Panc1 (cell line): ENCODE data around the gene TXNRD1. TPM values are rescaled to one million over a fixed set of nuclear protein-coding genes. Genes with fewer than 3 reads are reported as not detected.

Experiments used
- ATAC-seq: fragments of 200-7000 bp; cut with Tn5 transposase; 2 replicates; pipeline ENCODE4 v1.9.1; 2020; ENCODE audit warnings: mild to moderate bottlenecking, moderate library complexity
- BruUV-seq: library from RNA; stranded (reverse); fragments of 400-500 nt; replicated peaks from 2 replicates; lab custom pipeline; 2021; lab: Mats Ljungman, UMichigan
- CTCF ChIA-PET: fragments of 300-600 bp; sonication (Branson Sonifier 250); formaldehyde crosslinking; loops from one replicate; lab custom pipeline; 2022; ENCODE audit warnings: antibody characterized with exemption; lab: Charles Lee
- POLR2A ChIA-PET: fragments of 300-600 bp; sonication (Branson Sonifier 250); formaldehyde crosslinking; loops from one replicate; lab custom pipeline; 2022; ENCODE audit warnings: antibody characterized with exemption; lab: Charles Lee
- DNase-seq: peaks from one replicate; pipeline ENCODE4 v3.0.0-alpha.2; 2010; ENCODE audit warnings: low read depth, low spot score
- H3K27ac ChIP-seq: 2 replicates; pipeline ENCODE4 v1.5.1; 2011; ENCODE audit warnings: mild to moderate bottlenecking, low read length, inconsistent platforms
- H3K27me3 ChIP-seq: fragments of 200-500 bp; sonication (Bioruptor generic); 2 replicates; pipeline ENCODE4 v1.6.0; 2014; ENCODE audit warnings: low read length, inconsistent platforms; ENCODE audit not compliant: control insufficient read depth, insufficient read depth
- H3K36me3 ChIP-seq: fragments of 200-500 bp; sonication (Bioruptor generic); 2 replicates; pipeline ENCODE4 v1.5.1; 2014; ENCODE audit warnings: inconsistent platforms, mild to moderate bottlenecking, low read length, moderate library complexity; ENCODE audit not compliant: control insufficient read depth, insufficient read depth
- H3K4me1 ChIP-seq: 2 replicates; pipeline ENCODE4 v1.5.1; 2011; ENCODE audit warnings: inconsistent platforms, mild to moderate bottlenecking, low read length, moderate library complexity; ENCODE audit not compliant: control insufficient read depth, insufficient read depth
- H3K4me3 ChIP-seq, 2 experiments: 2 replicates each; pipeline ENCODE4 v1.5.1; 2011 to 2012; ENCODE audit warnings: low read depth in 2 of 2, low read length in 2 of 2, mild to moderate bottlenecking in 2 of 2, inconsistent platforms in 1 of 2, moderate library complexity in 1 of 2
- H3K9me3 ChIP-seq: fragments of 200-500 bp; sonication (Bioruptor generic); 2 replicates; pipeline ENCODE4 v1.5.1; 2014; ENCODE audit warnings: low read depth, mild to moderate bottlenecking, inconsistent platforms, low read length, moderate library complexity; ENCODE audit not compliant: control insufficient read depth, insufficient read depth
- POLR2AphosphoS5 ChIP-seq: IDR thresholded peaks from 2 replicates; pipeline ENCODE4 v1.6.1; 2012; ENCODE audit warnings: mild to moderate bottlenecking, low read depth, low read length, moderate library complexity
- SIN3A ChIP-seq: IDR thresholded peaks from 2 replicates; pipeline ENCODE4 v1.6.1; 2012; ENCODE audit warnings: low read depth, mild to moderate bottlenecking, low read length, moderate library complexity, borderline replicate concordance; ENCODE audit not compliant: insufficient read depth
- TCF7L2 ChIP-seq: IDR thresholded peaks from 2 replicates; pipeline ENCODE4 v1.6.1; 2011; ENCODE audit warnings: mild to moderate bottlenecking, low read depth, low read length, inconsistent platforms
- in situ Hi-C: cut with HindIII; loops from 2 replicates; pipeline ENCODE4 v1.10.0; 2016; ENCODE audit warnings: low sequenced_read_pairs, low pct_unique_long_range_greater_than_20kb
- intact Hi-C: fragments of 100-400 bp; cut with micrococcal nuclease; formaldehyde crosslinking; loops from one replicate; pipeline ENCODE4 v1.10.0; 2022; ENCODE audit not compliant: unreplicated experiment
- total RNA-seq: library from RNA; stranded (reverse); gene quantifications from one replicate; pipeline ENCODE4 v1.2.1, GENCODE V29; 2021; ENCODE audit not compliant: unreplicated experiment
- TF ChIP-seq, protein P1 (sequence below), 2 experiments: IDR thresholded peaks; 2 replicates each; pipeline ENCODE4 v1.6.1; 2011 to 2012; ENCODE audit warnings: low read depth in 2 of 2, control low read depth in 1 of 2, low read length in 1 of 2, mild to moderate bottlenecking in 1 of 2, moderate library complexity in 1 of 2; ENCODE audit not compliant: insufficient read depth in 1 of 2
- TF ChIP-seq, protein P2 (sequence below): fragments of 450-650 bp; IDR thresholded peaks from 2 replicates; pipeline ENCODE4 v1.5.1; 2017; ENCODE audit warnings: mild to moderate bottlenecking

Gene TXNRD1
- total RNA-seq, 1 experiment from 2014 or later, result 348 TPM

DNA sequence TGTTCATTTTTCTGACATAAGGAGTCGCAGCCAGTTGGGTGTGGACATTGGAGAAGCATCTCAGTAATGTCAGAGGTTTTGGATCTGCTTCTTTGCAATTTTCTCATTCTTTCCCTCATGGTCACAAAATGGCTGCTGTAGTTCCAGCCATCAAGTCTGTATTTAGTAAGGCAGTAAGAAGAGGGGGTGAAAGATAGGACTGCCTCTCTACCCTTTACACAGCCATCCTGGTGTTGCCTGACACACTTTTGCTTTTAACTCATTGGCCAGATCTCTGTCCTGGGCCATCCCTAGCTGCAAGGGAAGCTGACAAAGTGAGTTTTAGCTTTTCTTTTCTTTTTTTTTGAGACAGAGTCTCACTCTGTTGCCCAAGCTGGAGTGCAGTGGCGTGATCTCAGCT lies 154.1 kb downstream of the TXNRD1 start:
- in situ Hi-C loops, result no loop called here
- Histone ChIP-seq H3K4me3 (no peak overlapping the region), H3K27me3 (no peaks in the 10 kb centered on the region), H3K4me1 (peaks cover 8% of the 10 kb centered on the region; the same call in 1 of the 2 replicates), H3K27ac (no peak overlapping the region), H3K9me3 (peaks cover 6% of the 10 kb centered on the region; the same call in 1 of the 2 replicates), H3K36me3 (no peaks in the 10 kb centered on the region)
- BruUV-seq, result no TSS peak
- POLR2A ChIA-PET, result no interaction called here
- TF ChIP-seq POLR2AphosphoS5 (no peak), TCF7L2 (no peak), SIN3A (no peak)
- TF ChIP-seq, protein P1, sequence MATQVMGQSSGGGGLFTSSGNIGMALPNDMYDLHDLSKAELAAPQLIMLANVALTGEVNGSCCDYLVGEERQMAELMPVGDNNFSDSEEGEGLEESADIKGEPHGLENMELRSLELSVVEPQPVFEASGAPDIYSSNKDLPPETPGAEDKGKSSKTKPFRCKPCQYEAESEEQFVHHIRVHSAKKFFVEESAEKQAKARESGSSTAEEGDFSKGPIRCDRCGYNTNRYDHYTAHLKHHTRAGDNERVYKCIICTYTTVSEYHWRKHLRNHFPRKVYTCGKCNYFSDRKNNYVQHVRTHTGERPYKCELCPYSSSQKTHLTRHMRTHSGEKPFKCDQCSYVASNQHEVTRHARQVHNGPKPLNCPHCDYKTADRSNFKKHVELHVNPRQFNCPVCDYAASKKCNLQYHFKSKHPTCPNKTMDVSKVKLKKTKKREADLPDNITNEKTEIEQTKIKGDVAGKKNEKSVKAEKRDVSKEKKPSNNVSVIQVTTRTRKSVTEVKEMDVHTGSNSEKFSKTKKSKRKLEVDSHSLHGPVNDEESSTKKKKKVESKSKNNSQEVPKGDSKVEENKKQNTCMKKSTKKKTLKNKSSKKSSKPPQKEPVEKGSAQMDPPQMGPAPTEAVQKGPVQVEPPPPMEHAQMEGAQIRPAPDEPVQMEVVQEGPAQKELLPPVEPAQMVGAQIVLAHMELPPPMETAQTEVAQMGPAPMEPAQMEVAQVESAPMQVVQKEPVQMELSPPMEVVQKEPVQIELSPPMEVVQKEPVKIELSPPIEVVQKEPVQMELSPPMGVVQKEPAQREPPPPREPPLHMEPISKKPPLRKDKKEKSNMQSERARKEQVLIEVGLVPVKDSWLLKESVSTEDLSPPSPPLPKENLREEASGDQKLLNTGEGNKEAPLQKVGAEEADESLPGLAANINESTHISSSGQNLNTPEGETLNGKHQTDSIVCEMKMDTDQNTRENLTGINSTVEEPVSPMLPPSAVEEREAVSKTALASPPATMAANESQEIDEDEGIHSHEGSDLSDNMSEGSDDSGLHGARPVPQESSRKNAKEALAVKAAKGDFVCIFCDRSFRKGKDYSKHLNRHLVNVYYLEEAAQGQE (IDR thresholded peaks at IDR 0.05; ENCODE audit: insufficient read depth in 1 of 2, low read depth in 2 of 2, low read length in 1 of 2), result no peak
- TF ChIP-seq, protein P2, sequence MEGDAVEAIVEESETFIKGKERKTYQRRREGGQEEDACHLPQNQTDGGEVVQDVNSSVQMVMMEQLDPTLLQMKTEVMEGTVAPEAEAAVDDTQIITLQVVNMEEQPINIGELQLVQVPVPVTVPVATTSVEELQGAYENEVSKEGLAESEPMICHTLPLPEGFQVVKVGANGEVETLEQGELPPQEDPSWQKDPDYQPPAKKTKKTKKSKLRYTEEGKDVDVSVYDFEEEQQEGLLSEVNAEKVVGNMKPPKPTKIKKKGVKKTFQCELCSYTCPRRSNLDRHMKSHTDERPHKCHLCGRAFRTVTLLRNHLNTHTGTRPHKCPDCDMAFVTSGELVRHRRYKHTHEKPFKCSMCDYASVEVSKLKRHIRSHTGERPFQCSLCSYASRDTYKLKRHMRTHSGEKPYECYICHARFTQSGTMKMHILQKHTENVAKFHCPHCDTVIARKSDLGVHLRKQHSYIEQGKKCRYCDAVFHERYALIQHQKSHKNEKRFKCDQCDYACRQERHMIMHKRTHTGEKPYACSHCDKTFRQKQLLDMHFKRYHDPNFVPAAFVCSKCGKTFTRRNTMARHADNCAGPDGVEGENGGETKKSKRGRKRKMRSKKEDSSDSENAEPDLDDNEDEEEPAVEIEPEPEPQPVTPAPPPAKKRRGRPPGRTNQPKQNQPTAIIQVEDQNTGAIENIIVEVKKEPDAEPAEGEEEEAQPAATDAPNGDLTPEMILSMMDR, result no peak
- no peak for DNase-seq
- intact Hi-C loops, result no loop called here
- no peak for ATAC-seq
- CTCF ChIA-PET, result no interaction called here

DNA sequence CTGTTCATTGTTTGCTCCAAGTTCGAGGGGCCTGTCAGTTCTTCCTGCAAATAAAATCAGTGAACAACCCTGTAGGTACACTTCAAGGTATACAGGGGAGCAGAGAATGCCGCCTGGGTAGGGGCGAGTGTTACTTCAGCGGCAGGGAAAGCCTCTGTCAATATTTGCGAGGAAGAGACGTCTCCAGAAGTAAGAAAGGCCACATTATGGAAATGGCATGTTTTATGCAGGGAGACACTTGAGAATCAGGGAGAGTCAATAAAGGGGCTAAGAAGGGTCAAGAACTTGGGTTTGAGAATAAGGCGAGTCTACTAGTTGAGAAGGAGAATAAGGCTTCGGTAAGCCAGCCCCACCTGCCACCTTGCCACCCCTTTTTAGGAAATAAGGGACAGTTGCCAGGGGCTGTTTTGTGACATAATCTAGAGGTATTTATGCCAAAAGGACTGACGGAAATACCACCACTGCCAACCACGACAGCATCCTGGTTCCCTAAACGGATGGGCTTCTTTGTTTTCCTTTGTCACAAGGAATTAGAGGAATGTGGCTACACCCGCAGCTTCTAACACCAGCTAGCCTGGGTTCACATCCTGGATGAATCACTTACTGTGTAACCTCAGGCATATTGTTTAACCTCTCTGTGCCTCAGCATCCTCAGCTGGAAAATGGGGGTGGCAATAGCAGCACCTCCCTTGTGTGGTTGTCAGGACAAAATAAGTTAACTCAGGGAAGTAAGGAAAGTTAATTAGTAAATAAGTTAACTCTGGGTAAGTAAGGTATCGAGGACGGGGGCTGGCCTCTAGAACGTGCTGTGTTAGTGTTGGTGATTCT lies 155.7 kb downstream of the TXNRD1 start:
- in situ Hi-C loops, result no loop called here
- ChIA-PET CTCF (no interaction called here), POLR2A (no interaction called here)
- ATAC-seq, result peak; percentile 71
- Histone ChIP-seq H3K9me3 (peaks cover 6% of the 10 kb centered on the region; the same call in 1 of the 2 replicates), H3K36me3 (no peaks in the 10 kb centered on the region), H3K4me3 (no peak overlapping the region), H3K27ac (0 out of 2 replicates have a peak overlapping the region, but pooled peaks have one; percentile 49), H3K27me3 (no peaks in the 10 kb centered on the region), H3K4me1 (peaks cover 8% of the 10 kb centered on the region; the same call in 1 of the 2 replicates)
- no TSS peak for BruUV-seq
- intact Hi-C loops, result no loop called here
- no peak for TF ChIP-seq POLR2AphosphoS5
- TF ChIP-seq TCF7L2, result no peak
- no peak for DNase-seq
